Amygdala (tissue), 56 donors: ENCODE results near the gene MXRA8.
"Not testable (repeated sequence)": the region's sequence is repeated elsewhere in the genome, so short reads cannot be mapped to it uniquely, and the experiment has no call there.

Source experiments
- DNase-seq, 56 donors: peaks; one replicate each; lab custom pipeline; 2025; lab: John Stamatoyannopoulos, UW

Gene MXRA8

GRCh38 chr1:1393428-1393827 lies 35.1 kb upstream of the MXRA8 start:
- no peak for DNase-seq

DNA sequence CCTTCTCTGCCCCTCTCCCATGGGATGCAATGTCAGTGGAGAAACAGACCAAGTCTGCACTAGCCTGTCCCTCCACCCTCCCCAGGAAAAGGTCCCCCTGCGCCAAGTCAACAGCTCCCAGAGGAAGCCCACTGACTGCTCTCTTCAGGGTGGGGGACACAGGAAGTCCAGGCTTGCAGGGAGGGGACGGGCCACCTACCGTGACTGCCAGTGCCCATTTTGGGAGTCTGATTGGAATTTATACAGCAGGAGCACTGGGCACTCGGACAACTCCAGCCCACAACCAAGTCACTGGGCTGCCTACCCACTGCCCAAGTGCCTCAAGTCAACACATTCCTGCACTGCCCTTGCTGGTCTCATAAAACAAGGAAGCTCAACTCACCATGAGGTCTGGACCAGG lies 34.7 kb upstream of the MXRA8 start:
- no peak for DNase-seq

DNA sequence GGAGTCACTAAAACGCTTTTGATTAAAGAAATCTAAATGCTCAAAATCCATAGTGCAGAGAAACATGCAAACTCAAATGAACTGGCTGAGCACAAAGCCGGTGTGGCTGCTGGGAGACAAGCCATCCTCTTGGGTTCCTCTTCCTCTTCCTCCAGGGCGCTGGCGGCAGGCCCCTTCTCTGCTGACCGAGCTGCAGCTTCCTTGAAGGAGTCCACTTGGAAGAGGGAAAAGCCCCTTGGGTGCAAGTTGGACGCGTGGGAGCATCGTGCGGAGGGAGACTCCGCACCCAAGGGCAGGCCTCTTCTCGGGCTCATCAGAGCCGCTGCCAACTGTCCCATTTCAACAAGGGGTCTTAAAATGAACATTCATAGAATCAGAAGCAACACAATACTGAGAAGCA lies 32.9 kb upstream of the MXRA8 start:
- no peak for DNase-seq

DNA sequence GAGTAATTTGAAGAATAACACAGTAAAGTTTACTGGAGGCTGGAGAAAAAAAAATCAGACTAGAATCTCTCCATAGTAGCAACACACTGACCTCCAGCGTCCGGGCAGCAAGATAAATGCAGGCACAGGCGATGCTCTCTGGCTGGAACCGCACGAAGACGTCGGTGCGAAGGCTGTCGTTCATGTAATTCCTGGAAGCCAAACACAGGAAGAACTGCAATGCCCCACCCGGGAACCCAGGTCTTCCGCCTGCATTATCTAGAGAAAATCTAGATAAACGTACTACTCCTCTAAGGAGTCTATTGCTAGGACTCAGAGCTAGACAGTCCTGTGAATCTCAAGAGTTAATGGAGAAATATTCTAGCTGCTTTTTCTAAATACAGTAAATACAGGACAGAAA lies 32.3 kb upstream of the MXRA8 start:
- no peak for DNase-seq

- no peak for DNase-seq
Measured at GRCh38 chr1:1388078-1388472, 29.7 kb upstream of the MXRA8 start.

DNA sequence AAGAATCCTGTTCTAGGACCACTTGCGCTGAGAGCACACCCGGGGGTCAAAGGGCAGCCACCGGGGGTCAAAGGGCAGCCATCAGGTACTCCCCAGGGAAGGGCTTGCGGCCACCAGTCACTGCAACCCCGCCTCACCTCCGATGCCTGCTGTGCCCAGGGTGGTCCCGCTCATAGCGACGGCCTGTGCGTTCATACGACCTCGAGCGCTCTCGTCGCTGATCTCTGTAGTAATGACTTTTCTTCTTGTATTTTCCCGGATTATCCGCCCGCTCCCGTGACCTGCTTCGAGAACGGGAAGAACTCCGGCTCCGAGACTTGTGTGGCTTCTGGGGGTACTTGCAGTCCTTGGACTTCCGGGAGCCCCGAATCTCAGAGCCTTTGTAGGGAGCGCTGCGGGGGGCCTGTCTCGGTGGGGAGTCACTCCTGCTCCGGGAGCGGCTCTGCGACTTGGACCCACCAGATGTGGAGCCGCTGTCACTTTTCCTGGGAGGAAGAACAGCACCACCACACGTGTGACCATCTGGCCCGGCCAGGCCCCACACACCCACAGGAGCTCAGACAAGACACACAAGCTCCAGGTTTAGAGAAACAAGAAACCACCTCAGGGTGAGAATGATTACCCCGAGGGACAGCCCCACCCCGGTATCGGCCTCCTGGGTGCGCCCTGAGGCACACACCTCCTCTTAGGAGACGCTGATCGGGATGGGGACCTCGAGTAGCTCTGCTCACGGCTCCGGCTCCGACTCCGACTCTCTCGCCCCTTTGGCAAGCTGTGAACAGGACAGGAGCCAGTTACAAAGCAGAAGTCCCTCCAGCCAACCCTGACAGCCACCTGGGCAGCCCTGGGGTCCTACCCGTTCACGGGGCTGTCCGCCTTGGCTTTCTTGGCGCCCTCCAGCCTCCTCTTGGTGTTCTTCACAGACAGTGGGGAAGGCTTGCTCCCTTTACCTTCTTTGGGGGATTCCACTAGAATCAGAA lies 29.0 kb upstream of the MXRA8 start:
- DNase-seq: no peak

DNA sequence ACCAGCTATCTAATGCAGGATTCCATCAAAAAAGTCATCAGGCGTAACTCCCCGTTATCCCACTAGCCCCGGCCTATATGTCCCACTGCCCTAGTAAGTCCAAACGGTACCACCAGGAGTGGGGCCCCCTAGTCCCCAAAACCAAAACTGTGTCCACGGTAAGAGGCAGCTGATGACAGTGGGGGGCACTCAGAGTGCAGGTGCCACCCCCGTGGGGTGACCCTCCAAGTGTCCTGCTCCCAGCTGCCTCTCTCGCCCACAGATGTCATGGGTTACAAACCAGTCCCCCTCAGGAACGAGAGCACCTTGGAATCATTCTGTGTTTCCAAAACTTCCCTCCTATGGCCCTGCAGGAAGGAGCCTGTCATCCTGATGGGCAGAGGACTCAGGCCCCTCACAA lies 27.6 kb upstream of the MXRA8 start:
- DNase-seq: no peak

- not testable (repeated sequence) for DNase-seq
Measured at GRCh38 chr1:1385339-1385738, 27.0 kb upstream of the MXRA8 start.

DNA sequence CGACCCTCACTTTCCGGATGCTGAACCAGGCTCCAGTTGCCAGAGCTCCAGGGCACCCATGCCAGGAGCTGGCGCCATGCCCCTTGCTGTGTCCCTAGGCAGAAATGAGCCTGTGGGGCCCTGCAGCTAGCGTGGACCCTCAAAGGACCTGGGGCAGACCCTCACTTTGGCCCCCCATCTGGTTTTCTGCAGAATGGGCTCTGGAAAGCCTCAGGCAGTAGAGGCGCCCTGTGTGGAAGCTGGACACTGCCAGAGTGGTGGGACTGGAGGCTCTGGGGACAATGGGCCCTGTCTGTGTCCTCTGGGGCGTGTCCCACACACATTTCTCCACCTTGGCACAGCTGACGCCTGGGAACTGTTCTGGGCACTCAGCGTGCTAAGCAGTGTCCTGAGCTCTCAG lies 22.9 kb upstream of the MXRA8 start:
- no peak for DNase-seq

DNA sequence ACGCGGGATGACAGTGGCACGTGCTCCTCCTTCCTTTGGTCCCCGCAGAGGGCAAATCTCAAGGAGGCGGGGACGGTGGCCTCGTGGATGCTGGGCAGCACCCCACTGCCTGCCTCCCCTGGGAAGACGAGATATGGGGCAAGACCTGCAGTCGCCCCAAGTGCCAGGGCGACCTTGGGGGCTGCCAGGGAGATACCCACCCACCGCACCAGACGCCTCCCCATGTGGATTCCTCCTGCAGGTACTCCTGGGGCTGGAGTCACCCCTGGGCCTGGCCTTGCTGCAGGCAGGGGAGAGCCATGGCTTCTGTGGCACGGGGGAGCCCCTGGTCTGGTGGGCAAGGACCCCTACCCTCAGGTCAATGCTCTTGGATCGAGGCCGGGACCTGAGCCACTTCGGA lies 22.5 kb upstream of the MXRA8 start:
- DNase-seq: no peak

DNA sequence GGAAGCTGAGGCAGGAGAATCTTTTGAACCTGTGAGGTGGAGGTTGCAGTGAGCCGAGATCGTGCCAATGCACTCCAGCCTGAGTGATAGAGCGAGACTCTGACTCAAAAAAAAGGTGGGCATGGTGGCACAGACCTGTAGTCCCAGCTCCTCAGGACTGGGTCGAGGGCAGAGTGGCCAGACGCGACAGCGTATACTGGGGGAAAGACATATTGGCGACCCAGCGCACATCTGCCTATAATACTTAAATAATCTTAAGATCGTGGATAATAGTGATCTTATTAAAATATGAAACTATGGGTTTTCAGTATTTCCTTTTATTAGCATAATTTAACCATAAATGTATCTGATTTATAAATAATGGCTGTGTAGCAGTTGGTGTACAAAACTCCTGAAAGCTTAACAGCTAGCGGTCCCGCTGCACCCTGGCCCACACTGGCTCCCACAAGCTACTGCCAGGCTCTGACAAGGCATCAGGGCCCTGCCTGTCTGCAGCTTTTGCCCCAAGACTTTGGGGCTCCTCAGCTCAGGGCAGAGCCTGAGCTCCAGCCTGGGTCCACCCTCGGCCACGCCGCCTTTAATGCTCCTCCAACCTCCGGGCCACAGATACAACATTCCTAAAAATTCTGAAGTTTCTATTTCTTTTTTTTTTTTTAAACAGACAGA lies 19.3 kb upstream of the MXRA8 start:
- DNase-seq: no peak

GRCh38 chr1:1376551-1377226 lies 18.3 kb upstream of the MXRA8 start:
- DNase-seq: no peak

DNA sequence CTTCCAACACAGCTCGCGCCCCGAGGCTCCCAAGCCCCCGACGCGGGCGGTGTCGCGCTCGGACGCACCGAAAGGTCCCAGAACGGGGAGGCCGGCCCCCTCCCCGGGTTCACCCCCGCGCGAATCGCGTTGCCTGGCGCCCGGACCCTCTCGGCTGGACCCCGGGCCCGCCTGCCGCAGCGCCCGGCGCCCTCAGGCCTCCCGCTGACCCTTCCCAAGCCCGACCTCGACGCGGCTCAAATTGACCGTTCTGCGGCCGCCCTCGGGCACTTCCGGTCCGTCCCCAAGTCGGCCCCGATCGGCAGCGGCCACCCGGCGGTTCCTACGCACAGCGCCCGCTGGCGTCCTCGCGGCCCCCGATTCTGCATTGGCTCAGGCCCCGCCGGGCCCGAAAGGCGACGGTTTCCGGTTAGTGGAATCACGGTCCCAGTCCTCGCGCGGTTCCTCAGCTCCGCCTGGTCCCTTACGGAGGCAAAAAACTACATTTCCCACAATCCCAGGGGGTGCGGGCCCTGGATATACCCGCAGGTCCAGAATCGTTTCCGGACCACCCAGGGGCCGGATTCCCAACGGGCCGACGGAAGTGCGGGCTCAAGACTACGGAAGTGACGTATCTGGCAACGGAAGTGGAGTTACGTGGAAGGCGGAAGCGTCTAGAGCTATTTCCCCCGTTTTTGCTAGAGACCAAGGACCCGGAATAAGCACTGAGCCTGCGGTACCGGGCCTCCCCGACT lies 16.7 kb upstream of the MXRA8 start, which contains the start of gene AURKAIP1:
Gene AURKAIP1, minus strand, starts transcription at position 279 of the 734 bp plus-strand sequence. CDS start 451 bp downstream, outside the sequence.
- DNase-seq: peak; percentile 86 to 100 (median 98)

- DNase-seq: no peak
Measured at GRCh38 chr1:1374589-1374928, 16.2 kb upstream of the MXRA8 start.

DNA sequence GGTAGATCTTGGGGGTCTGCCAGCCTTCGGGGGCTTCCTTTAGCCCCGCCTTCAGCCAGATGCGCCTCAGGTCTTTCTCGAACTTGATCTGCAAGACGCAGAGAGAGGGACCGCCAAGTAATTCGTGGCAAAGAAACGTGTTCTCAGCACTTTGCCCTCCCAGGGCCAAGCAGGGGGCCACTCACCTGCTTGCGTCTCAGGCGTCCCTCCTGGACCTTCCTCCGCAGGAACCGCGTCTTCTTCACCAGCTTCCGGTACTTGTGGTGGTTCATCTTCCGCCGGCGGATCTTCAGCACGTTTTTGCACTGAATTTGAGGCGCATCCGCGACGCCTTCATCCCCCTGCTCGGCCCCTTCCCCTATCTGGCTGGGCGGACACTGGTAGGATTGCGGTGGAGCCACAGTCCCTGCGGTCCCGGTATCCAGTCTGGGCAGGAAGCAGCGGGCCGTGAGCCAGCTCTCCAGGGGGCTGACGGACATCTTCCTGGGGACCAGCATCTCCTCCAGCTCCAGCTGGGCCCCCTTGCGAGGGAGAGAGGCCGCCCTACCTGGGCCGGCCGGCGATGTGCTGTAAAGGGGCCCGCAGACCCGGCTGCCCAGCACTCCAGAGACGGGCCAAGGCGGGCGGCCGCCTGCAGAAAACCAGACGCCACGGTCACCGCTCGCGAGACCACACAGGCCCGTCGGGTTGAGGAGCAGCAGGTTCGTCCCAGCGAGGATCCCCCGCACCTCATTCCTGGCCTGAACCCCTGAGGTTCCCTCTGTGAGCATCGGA lies 15.6 kb upstream of the MXRA8 start:
- DNase-seq: no peak

DNA sequence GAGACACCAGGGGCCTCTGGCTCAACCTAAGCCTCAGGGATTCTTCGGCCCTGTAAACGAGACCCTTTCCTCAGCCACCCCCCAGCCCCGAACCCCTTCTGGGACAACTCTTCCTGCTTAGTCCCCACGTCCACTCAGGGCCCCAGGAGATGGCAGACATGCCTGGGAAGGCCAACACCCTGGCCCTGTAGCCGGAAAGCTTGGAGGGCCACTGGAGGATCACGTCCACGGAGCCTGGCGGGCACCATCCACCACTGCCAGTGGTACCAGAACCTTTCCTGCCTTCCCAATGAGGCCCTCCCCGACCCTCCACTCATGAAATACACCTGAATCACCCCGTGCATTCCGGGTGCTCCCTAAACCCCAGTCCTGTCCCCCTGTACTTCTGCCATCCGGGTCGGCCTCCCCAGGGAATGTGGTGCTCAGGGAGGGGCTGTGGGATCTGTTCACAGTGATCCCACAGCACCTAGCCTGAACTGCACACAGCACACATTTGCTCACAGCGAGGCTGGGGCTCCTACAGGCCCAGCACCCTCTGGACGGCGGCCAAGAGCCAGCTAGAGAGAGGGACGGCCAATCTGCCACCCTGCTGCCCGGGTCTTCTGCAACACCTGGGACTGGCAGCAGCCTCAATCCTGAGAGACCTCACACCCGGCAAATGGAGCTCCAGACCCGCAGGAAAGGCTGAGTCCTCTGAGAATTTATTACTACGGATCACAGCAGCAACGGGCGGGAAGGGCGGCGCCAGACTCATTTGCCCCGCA lies 14.9 kb upstream of the MXRA8 start:
- DNase-seq: no peak

GRCh38 chr1:1371746-1372711 lies 13.7 kb upstream of the MXRA8 start:
- DNase-seq: peak in 23 of 56 donors; percentile 9 to 67 (median 33)

- DNase-seq: no peak
Measured at GRCh38 chr1:1371364-1371745, 13.0 kb upstream of the MXRA8 start.
